Psoas muscle (tissue), 8 donors: ENCODE measurements around the gene ACP4. TPM values are rescaled to one million over a fixed set of nuclear protein-coding genes. Genes with fewer than 3 reads are reported as not detected.

Source experiments
- ATAC-seq, 4 donors: fragments of 200-7000 bp; cut with Tn5 transposase; one replicate each; pipeline ENCODE4 v1.9.1; 2020; ENCODE audit warnings: moderate library complexity in 3 of 4, mild to moderate bottlenecking in 2 of 4
- DNase-seq, 2 donors: peaks; one replicate each; pipeline ENCODE4 v3.0.0-alpha.2; 2020
- H3K27ac ChIP-seq: fragments of 200-600 bp; one replicate; pipeline ENCODE4 v1.8.0; 2022
- H3K27me3 ChIP-seq, 3 donors: fragments of 200-600 bp in 1 of 3; one replicate each; pipeline versions ENCODE4 v1.6.1 to v1.8.0; 2013 to 2022; ENCODE audit warnings: low read length in 2 of 3, mild to moderate bottlenecking in 2 of 3, moderate library complexity in 1 of 3; ENCODE audit not compliant: insufficient read depth in 3 of 3
- H3K36me3 ChIP-seq, 2 donors: fragments of 200-600 bp in 1 of 2; one replicate each; pipeline versions ENCODE4 v1.6.1 to v1.8.0; 2013 to 2022; ENCODE audit warnings: low read depth in 1 of 2, mild to moderate bottlenecking in 1 of 2, moderate library complexity in 1 of 2; ENCODE audit not compliant: insufficient read depth in 1 of 2
- H3K4me1 ChIP-seq: fragments of 200-600 bp; one replicate; pipeline ENCODE4 v1.8.0; 2022
- H3K4me3 ChIP-seq: fragments of 200-600 bp; one replicate; pipeline ENCODE4 v1.8.0; 2022; ENCODE audit warnings: mild to moderate bottlenecking
- H3K9me3 ChIP-seq: fragments of 200-600 bp; one replicate; pipeline ENCODE4 v1.8.0; 2022
- WGBS, 3 donors: extraction: QIAGEN DNeasy Blood & Tissue Kit; methylation state at CpG; one replicate each; pipeline versions ENCODE4 v1.1.6 to v1.1.7; 2013; 5-methylcytosine and 5-hydroxymethylcytosine counted together
- intact Hi-C, 2 donors: fragments of 100-400 bp; cut with DNase I; formaldehyde crosslinking; loops; one replicate each; pipeline versions ENCODE4 v1.11.0 to v1.14.2; 2022
- polyA plus RNA-seq, 3 donors: library from polyadenylated mRNA; stranded (reverse); fragments of 200-250 nt; gene quantifications; one replicate each; pipeline ENCODE4 v1.2.3, GENCODE V29; 2013
- total RNA-seq, 4 donors: library from RNA; stranded (reverse); fragmentation: NEBNext Ultra II Directional in 2 of 4; extraction: Animal tissue kit (Norgen Biotek cat#: 25700) in 2 of 4; gene quantifications; one replicate each; pipeline versions ENCODE4 v1.2.1 to v1.2.4, GENCODE V29; 2021 to 2023
- TF ChIP-seq, protein P1 (sequence below): fragments of 200-600 bp; IDR thresholded peaks from one replicate; pipeline ENCODE4 v1.8.0; 2022; ENCODE audit warnings: antibody characterized with exemption
- donor health status: healthy with polysubstance abuse.
- donor health status: DM: no; HTN: no; CAD: no; lungs with moderate emphysema.
- donor health status: Bipolar disorder and iron deficiency.
- donor health status: healthy.
- donor health status: DM: yes; HTN: yes; CAD: no.
- donor health status: DM: no; HTN: no; CAD: no.
- donor health status: DM: no; HTN: no; CAD: no.
- donor health status: DM: yes; HTN: yes; CAD: no.

ACP4 gene
- total and polyA plus RNA-seq, 7 donors = not detected

DNA sequence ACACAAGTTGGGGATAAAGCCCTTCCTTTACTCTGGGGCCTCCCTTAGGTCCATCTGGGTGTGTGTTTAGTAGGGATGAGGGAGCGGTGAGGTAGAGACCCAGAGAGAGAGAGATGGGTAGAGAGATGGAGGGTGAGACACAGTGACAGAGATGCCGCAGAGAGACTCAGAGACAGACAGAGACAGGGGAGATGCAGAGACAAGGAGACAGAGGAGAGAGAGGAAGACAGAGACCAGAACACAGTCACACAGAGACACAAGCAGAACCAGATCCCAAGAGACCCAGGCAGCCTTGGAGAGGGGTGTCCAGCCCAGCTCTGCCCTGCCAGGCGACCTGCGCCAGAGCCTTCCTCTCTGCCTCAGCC is 31.0 kb downstream of the ACP4 start:
- no peak for ATAC-seq
- TF ChIP-seq, protein P1, sequence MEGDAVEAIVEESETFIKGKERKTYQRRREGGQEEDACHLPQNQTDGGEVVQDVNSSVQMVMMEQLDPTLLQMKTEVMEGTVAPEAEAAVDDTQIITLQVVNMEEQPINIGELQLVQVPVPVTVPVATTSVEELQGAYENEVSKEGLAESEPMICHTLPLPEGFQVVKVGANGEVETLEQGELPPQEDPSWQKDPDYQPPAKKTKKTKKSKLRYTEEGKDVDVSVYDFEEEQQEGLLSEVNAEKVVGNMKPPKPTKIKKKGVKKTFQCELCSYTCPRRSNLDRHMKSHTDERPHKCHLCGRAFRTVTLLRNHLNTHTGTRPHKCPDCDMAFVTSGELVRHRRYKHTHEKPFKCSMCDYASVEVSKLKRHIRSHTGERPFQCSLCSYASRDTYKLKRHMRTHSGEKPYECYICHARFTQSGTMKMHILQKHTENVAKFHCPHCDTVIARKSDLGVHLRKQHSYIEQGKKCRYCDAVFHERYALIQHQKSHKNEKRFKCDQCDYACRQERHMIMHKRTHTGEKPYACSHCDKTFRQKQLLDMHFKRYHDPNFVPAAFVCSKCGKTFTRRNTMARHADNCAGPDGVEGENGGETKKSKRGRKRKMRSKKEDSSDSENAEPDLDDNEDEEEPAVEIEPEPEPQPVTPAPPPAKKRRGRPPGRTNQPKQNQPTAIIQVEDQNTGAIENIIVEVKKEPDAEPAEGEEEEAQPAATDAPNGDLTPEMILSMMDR = no peak
- H3K27ac ChIP-seq = no peak overlapping the region
- 60 to 70% (median 65%) methylated on average over 4 of the region's 4 CpGs for WGBS, 3 donors
- no peak for DNase-seq
- intact Hi-C loops = no loop called here
- H3K4me3 ChIP-seq = no peak overlapping the region
- peaks cover 0 to 73% (median 28%) of the 10 kb centered on the region in 3 donors for H3K27me3 ChIP-seq
- H3K9me3 ChIP-seq = no peaks in the 10 kb centered on the region
- H3K36me3 ChIP-seq = no peaks in the 10 kb centered on the region
- no peaks in the 10 kb centered on the region for H3K4me1 ChIP-seq

DNA sequence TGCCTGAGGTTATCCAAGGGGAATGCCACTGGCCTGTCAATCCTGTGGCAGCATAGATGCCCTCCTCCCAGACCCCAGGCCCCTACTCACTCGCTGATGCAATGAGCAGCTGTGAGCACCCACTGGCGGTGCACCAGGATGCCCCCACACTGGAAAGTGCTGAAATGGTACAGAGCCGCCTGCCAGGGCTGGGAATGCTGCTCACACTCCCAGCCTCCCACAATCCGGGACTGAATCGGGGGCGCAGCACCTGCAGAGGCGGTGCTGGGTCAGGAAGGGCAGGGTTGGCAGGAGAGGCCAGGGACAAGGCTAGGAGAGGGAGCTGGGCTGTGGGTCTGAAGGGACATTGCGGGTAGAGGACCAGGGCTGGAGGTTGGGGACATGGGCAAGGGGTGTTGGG is 31.4 kb downstream of the ACP4 start:
- DNase-seq (peak in 1 of 2 donors; percentile 34), ATAC-seq (no peak)
- TF ChIP-seq, protein P1 = no peak
- WGBS, 3 donors = 32 to 55% (median 33%) methylated on average over 8 of the region's 8 CpGs
- Histone ChIP-seq H3K27me3 (peaks cover 0 to 69% (median 27%) of the 10 kb centered on the region in 3 donors), H3K36me3 (no peaks in the 10 kb centered on the region), H3K4me3 (no peak overlapping the region), H3K4me1 (no peaks in the 10 kb centered on the region), H3K9me3 (no peaks in the 10 kb centered on the region), H3K27ac (no peak overlapping the region)
- intact Hi-C loops = no loop called here

DNA sequence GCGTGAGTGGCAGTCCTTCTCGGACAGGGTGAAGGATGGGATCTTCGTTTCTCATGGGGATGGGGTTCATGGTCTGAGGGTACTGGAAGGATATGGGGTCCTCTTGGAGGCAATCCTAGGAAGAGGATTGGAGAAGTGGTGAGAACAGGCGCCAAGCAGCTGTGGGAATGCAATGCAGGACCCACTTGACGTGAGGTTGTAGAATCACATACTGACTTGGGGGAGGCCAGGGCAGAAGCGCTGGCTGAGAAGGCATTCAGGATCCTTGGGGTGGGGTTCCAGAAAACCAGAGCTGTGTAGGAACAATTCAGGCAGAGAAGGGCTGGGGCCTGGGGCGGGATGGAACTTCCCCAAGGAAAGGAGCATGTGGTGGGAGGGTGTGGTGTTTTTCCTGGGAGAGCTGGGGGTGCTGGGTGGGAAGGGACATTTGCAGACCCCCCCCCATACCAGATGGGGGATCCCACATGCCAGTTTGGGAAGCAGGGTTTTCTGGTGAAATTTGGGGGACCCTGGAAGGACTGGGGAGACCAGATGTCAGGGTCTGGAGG is 32.5 kb downstream of the ACP4 start:
- peaks cover 0 to 71% (median 23%) of the 10 kb centered on the region in 3 donors for H3K27me3 ChIP-seq
- no peaks in the 10 kb centered on the region for H3K4me1 ChIP-seq
- H3K9me3 ChIP-seq = no peaks in the 10 kb centered on the region
- no peak overlapping the region for H3K27ac ChIP-seq
- TF ChIP-seq, protein P1 = no peak
- ATAC-seq (no peak), DNase-seq (no peak)
- H3K36me3 ChIP-seq = no peaks in the 10 kb centered on the region
- H3K4me3 ChIP-seq = no peak overlapping the region
- intact Hi-C loops = no loop called here
- 70 to 78% (median 74%) methylated on average over 7 of the region's 7 CpGs for WGBS, 3 donors

DNA sequence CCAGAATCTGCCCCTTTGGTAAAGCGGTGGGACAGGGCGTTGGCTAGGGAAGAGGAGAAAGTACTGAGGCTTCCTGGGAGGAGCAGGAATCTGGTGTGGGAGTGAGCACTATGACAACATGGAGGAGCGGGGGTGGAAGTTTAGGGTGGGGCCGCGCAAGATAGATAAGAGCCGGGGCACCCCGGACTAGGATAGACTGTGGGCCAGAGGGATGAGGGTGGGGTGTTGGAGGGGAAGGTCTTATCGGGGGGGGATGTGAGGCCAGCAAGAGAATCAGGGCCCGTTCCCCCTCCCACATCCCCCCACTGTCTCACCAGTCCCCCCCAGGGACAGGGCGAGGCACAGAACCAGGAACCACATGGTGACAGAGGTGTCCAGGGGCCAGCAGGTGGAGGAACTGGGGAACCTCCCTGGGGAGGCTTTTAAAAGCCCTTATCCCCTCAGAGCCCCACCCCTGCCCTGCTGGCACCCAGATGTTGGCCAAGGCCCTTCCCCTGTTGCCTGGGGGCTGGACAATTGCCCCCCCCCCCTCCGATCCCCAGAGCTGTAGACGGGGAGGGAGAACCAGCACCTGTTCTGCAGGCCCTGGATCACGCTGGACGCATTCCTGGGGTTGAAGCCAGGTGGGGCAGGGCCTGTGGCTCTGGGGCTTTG is 33.3 kb downstream of the ACP4 start, which contains the start of gene KLK1:
Gene KLK1, minus strand, starts transcription at position 399 of the 654 bp plus-strand sequence. Its CDS starts 39 bp downstream, at position 360.
- Histone ChIP-seq H3K27me3 (peaks cover 0 to 63% (median 16%) of the 10 kb centered on the region in 3 donors), H3K27ac (no peak within 1 kb of the TSS), H3K9me3 (no peaks in the 10 kb centered on the region), H3K36me3 (no peaks in the 10 kb centered on the region), H3K4me3 (no peak within 1 kb of the TSS), H3K4me1 (no peaks in the 10 kb centered on the region)
- TF ChIP-seq, protein P1 = no peak
- 46 to 62% (median 50%) methylated on average over 8 to 14 of the region's 14 CpGs for WGBS, 3 donors
- intact Hi-C loops = no loop called here
- ATAC-seq (no peak), DNase-seq (no peak)
